Measurements from ENCODE around the gene MICAL2.

Gene MICAL2

DNA sequence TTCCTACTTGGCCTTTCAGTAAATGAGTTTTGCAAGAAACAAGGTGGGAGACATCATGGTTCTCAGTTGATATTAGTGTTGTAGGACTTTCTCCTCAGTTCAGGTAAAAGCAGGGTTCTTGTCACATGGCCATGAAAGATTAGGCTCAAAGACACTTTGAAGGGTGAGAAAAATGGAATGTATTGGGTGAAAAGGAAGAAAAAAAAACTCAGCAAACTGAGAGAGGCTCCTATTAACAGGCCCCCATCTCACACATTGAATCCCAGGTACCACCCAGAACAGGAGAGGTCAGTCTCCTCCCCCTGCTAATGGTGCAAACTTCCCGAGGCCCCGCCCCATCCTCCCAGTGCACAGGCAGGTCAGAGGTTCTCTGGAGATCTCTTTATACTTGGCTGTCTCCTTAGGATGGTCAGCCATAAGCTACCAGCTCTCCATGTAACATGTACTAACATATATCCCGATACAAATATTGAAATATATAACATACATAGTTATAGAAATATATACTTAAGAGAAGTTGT is 62.2 kb downstream of the MICAL2 start:
- DNase-seq (ENCODE audit: low spot score) = no peak

DNA sequence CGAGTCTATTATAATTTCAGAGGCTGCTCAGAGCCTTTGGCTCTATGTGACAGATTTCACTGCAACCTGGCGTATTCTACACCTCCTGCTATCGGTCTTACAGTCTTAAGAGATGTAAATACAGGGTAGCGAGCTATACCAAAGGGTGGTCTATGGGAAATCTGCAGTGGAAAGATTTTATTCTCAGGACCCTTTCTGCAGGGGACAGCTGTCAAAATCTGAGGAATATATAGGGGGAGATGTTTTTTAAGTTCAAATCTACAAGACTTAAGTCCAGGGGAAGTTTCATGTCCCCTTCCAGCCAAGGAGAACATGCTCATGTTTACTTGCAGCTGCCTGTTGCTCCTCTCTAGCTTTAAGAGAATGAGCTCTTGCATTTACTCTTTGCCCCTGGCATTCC is 62.7 kb downstream of the MICAL2 start:
- no peak for DNase-seq (ENCODE audit: low spot score)

DNA sequence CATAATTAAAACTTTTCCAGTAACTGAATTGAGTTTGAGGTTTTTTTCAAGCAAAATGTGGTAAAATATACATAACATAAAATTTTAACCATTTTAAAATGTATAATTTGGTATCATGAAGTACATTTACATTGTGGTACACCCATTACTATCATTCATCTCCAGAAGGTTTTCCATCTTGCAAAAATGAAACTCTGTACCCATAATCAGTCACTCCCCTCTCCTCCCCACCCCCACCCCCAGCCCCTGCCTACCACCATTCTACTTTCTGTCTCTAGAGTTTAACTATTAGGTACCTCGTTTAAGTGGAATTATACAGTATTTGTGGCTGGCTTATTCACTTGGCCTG is 63.7 kb downstream of the MICAL2 start:
- DNase-seq (ENCODE audit: low spot score) = no peak

DNA sequence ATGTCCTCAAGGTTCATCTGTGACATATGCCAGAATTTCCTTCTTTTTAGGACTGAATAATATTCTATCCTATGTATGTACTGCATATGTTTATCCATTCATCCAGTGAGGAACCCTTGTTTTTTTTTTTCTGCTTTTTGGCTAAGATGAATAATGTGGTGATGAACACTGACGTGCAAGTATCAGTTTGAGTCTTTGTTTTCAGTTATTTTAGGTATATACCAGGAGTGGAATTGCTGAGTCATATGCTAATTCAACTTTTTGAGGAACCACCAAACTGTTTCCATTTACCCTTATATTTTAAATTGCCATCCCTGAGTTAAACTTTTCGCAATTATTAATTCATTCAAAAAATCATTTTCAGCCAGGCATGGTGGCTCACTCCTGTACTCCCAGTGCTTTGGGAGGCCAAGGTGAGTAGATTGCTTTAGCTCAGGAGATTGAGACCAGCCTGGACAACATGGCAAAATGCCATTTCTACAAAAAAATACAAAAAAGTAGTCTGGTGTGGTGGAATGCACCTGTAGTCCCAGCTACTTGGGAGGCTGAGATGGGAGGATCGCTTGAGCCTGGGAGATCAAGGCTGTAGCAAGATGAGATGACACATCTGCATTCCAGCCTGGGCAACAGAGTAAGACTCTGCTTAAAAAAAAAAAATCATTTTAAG is 64.2 kb downstream of the MICAL2 start:
- DNase-seq (ENCODE audit: low spot score) = no peak

DNA sequence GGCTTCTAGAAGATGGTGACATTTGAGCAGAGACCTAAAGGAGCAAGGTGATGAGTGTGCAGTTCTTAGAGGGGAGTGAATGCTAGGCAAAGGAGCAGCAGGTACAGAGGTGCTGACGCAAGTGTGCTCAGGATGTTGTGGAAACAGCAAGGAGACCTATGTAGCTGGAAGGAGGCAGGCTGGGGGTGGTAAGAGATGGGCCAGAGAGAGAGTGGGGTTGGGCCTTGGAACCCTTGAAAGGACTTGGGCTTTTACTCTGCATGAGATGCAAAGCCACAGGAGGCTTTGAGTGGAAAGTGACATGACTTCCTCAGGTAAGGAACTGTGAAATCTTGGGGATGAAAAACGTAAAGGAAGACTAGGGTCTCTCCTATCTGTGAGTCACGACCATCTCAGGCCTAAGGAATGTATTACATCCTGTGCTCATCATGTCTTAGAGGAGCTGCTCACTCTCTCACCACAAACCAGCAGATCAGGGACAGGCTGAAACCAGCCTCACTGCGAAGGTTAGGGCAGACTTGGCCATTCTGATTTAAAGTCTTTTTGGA is 65.4 kb downstream of the MICAL2 start:
- DNase-seq (ENCODE audit: low spot score) = peak; percentile 86

DNA sequence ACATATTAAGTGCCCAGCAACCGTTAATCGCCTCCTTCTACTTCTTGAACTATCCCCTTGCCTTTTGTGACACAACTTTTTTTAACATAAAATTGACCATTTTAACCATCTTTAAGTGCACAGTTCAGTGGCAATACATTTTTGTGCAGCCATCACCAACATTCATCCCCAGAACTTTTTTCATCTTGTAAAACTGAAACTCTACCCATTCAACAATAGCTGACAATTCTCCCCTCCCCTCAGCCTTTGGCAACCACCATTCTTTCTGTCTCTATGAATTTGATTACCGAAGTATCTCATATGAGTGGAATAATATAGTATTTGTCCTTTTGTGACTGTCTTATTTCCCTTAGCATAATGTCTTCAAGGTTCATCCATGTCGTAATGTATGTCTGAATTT is 66.0 kb downstream of the MICAL2 start:
- no peak for DNase-seq (ENCODE audit: low spot score)

DNA sequence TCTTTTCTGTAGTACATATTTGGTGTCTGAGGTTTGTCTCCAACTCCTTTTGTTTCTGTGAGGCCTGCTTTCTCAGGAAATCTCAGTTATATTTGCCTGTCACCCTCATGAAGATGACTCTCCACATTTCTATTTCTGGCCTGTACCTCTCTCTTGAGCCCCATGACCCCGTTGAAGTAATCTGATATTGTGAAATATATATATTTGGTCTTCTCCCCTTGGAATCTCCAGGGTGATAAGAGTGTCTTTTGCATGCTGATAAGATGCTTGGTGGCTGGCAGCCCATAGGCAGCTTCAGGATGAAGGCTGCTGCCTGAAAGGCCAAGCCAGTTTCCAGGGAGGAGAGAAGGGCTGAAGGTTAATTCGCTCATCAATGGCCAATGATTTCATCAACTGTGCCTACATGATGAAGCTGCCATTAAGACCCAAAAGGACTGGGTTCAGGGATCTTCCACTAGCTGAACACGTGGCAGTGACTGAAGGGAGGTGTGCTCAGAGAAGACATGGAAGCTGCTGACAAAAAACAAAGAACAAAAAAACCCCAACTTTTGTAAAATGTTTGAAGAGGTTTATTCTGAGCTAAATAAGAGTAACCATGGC is 67.4 kb downstream of the MICAL2 start:
- DNase-seq (ENCODE audit: low spot score) = no peak

DNA sequence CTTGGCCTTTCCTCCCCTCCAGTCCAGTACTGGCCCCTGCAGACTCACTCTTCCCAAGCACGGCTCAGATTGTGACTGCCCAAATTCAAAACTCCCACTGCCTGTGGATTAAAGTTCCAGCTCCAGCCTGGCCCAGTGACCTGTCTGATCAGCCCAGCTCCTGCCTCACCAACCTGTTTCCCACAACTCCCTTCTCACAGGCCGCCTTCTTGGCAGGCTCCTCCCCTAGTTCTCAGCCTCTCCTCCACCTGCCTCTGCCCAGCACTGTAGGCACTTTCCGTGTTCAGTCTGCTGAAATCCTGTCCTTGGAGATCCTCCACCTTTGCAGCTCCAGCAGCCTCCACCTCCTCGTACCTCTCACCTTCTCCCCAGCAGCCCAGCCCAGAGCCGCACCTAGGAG is 68.6 kb downstream of the MICAL2 start:
- DNase-seq (ENCODE audit: low spot score) = no peak

DNA sequence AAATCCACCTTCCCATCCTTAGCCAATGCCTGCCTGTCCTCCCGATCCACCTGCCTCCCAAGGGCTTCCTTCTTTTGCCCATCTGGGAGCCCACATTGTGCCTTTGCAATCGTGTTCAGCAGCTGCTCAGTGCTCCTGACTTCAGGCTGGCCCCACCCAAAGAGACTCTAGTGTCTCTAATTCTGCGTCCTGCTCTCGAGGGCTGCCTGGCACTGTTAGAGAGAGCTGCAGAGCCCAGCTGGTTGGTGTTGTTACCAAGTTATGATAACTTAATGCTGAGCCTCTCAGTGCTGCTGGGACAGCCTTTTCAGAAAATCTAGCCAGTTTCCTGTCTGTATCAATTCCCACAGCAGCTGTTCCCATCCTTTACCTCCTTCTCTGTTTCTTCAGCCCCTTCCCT is 69.1 kb downstream of the MICAL2 start:
- no peak for DNase-seq (ENCODE audit: low spot score)

DNA sequence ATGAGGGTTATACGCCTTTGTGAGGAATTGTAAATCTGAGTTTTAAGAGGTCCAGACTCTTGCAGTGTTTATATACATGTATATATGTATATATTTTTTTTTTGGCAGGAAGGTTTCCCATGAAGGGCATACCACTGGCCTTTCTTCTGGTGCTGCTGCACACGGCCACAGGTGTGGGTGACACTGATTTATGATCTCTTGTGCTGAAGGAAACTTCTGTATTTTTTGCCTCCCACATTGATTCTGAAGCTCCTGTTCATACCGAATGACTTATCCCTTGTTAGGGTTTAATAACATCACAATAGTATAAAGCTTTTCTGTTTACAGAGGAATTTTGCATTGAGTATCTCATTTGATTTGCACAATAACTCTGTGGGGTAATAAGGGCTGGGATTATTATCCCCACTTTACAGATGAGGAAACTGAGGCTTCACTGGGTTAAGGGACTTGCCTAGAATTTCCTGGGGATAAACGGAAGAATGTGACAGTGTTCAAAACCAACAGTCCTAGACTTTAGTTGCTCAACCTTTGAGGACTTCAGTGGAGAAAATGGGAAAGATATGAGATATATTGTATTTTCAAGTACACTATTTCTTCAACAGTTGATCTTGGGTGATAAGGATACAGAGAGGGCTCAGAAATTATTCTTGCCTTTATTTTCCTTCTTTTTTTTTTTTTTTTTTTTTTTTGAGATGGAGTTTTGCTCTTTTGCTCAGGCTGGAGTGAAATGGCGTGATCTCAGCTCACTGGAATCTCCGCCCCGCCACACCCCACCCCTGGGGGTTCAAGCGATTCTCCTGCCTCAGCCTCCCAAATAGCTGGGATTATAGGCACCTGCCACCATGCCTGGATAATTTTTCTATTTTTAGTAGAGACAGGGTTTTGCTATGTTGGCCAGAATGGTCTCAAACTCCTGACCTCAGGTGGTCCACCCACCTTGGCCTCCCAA is 70.1 kb downstream of the MICAL2 start:
- no peak for DNase-seq (ENCODE audit: low spot score)

DNA sequence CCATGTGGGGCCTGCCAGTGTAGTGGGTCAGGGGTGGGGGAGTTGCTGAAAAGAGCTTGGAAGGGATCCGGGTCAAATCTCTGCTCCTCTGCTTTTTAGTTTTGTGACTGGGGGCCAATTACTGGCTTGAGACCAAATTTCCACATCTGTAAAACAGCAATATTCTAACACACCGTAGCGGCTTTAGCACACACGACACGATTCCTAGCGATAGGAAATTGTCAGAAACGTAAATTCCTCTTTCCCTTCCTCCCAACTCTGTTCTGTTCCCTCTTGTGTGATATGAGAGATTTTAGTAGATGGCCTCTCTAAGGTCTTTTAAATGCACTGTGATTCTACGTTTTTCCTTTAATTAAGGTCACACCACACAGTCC is 71.9 kb downstream of the MICAL2 start:
- DNase-seq (ENCODE audit: low spot score) = no peak

DNA sequence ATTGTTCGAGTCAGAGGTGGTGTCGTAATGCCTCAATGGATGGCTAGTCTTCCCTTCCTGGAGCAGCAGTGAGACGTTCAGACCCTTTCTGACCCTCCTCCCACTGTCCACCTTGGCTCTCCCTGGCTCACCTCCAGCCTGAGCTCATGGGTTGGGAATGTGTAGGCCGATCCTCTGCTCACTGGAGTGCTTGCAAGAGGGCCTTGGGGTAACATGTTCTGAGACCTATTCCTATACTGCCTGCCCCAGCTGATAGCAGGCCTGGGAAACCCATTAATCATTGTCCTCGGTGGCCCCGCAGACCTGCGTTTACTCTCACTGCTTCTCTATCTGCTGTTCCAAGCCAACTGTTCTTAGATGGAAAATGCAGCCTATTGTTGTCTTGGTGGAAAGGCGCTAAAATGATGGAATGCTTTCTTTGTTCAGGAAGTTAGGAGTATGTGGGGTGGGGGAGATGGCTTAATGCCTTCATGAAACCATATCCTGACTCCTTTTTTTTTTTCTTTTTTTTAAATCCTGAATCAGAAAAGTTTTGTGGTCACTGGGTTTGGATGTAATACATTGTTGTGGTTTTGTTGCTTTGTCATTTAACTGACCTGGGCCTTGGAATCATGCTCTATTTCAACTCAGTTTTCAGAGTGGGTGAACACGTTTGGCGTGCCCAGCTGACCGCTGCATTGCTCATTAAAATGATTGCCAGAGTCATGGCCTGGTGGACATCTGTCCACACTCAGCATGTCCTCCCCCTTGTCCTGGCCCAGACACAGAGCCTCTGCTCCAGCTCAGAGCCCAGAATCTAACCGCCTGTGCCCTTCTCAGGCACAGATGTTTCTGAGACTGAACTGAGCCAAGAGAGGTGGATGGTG is 72.5 kb downstream of the MICAL2 start:
- DNase-seq (ENCODE audit: low spot score) = peak; percentile 77

DNA sequence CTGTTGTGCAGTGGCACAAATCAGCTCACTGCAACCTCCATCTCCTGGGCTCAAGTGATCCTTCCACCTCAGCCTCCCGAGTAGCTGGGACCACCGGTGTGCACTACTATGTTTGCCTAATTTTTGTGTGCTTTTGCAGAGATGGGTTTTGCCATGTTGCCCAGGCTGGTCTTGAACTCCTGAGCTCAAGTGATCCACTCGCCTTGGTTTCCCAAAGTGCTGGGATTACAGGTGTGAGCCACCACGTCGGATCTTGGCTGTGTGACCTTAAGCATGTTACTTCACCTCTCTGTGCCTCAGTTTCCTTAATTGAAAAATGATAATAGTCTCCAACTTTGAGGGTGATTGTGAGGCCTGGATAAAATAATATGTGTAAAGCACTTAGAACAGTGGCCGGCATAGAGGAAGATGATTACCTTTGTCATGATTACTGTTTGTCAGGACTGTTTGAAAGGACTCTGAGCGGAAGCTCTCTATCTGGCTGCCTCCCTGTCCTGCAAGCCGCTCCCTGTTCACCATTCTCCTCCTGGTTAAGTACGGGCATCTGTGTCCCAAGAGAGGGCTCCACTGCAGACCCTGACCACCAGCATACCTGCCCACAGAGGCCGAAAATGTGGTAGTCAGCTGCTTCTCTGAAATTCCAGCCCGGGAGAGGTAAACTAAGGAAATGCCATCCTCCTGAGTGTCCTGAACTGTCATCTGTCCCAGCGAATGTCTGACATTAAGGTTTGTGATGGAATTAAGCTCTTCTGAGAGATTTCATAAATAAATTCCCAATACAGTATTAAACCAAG is 73.6 kb downstream of the MICAL2 start:
- no peak for DNase-seq (ENCODE audit: low spot score)

DNA sequence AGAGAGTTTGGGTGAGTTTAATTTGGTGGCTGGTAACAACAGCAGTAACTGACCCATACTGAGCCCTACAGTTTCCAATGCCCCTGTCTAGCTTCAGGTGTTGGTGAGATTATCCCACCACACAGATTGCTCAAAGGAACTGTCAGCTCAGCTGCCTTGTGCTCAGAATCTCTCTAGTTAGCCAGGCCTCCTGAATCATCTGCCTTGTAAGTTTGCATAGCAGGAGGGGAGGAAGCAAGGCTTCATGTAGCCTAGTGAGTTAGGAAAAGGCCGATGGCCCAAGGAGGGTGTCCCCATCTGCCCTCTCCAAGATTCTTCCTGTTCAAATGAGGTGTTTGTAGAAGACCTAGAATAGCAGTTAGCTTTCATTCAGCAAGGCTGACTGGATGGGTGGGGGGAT is 74.3 kb downstream of the MICAL2 start:
- no peak for DNase-seq (ENCODE audit: low spot score)

DNA sequence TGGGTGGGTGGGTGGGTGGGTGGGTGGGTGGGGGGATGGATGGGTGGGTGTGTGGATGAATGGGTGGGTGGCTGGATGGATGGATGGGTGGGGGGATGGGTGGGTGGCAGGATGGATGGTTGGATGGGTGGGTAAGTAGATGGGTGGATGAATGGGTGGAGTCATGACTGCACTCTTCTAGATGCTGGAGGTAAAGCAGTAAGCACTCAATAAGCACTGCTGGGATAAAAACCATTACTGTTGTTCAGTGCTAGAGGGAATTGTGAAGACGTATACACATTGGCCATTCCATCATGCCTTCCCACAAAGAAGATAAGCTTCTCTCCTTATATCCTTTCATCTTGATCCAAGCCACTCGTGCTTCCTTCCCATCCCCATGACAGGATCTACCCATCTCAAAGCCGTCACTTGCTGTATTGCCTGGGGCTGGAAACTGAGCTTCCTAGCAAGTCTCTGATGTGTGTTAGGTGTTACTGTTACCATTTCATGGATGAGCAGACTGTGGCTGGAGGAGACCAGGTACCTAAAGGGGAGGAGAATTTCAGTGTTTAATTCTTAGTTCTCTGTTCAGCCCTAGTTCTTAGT is 74.8 kb downstream of the MICAL2 start:
- DNase-seq (ENCODE audit: low spot score) = no peak

DNA sequence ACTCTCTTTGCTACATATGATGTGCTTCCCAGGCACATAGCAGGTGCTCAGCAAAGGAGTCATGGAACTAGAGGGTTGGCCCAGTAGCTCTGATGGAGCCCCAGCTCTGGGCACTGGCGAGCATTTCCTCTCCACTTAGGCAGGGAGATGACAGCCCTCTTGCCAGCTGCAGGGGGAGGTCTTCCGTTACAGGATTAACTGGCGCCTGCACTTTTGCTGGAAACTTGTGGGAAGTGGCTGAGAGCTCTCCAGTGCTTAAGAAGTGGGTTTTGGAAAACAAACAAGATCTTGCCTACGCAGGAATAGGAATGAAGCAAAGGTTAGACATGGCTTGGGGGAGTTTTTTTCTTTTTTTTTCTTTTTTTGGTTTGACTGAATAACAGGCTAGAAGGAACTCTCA is 75.5 kb downstream of the MICAL2 start:
- peak; percentile 74 for DNase-seq (ENCODE audit: low spot score)

DNA sequence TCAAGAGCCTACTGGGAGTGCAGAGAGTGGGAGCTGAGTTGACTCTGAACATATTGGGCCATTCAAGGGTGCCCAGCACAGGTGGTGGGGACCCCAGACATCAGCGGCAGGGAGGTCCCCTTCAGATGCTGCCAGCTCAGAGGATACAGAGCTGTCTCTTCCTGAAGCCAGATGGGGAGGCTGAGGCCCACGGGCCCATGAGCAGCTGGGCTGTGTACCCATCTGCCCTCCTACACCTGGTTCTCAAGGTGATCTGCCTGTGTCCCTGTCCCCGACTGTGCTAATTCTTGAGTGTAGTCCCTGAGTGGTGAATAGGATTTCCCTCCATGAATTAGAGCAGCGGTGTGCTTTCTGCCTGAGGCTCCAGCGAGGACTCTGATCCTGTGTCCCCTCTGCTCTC is 76.3 kb downstream of the MICAL2 start:
- DNase-seq (ENCODE audit: low spot score) = no peak

DNA sequence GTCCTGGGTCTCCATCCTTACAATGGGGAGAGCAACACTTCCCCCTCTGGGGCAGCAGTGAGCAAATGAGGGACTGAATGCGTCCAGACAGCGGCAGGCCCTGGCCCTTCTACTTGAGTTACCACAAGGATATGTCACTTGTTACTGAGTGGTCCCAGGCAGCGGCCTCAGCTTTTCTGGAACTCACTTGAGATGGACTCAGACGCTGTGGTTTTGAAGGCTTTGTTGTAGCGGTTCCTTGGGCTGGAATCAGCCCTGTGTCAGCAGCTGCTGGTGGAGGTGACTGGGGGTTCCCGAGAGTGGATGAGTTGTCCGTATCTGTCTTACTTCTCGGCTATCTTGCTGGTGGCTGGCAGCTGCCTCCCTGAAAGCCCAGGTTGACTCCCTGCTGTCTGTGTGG is 77.0 kb downstream of the MICAL2 start:
- no peak for DNase-seq (ENCODE audit: low spot score)

DNA sequence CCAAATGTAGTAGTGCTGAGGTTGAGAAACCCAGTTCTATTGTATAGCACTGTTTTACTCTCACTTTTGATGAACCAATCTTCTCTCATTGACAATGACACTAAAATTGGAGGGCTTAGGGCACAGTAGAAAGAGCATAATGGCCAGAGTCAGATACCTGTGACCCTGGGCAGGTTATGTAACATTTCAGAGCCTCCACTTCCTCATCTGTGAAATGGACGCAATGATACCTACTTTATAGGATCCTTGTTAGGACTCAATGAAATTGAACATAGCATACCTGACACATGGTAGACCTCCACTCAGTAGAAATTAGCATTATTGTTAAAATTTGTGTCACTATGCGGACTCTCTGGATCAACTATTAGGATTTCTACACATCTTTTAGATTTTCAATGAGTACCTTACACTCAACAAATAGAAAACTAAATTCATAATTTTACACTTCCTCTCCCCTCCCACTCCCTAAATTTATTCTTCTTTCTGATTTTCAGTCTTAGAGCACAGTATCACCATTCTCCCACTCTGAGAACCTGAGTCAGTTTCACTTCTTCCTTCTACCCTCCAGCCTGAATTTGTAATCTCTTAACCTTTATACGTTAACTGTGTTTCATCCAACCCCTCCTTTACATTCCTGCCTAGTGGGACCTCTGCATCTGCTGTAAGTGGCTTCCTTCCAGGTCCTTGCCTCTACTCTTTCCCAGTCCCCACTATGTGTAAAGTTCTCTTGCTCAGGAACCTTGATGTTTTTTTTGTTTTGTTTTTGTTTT is 78.3 kb downstream of the MICAL2 start:
- DNase-seq (ENCODE audit: low spot score) = no peak
